ENCODE data around the gene ACOX3. TPM values are rescaled to one million over a fixed set of nuclear protein-coding genes. Genes with fewer than 3 reads are reported as not detected.

ACOX3 gene
- total RNA-seq, 1 experiment from 2014 or later: 17.9 TPM

DNA sequence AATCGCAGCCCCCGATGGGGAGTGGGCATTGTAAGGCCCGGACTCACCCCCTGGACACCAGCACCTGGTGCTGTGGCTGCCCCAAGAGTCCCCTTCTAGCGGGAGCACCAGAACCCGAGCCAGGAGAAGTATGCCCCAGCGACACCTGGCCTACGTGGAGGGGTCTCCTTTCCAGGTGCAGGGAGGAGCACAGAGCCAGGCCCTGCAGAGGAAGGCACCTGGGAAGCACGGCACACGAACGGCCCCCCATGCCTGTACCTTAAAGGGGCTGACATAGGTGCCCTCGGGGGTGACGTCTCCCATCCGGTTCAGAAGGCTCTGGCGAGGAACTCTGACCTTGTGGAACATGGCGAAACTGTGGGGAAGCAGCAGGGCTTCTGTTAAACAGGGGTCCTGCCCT is 41.2 kb downstream of the ACOX3 start:
- intact Hi-C loops (cut with micrococcal nuclease): no loop called here
- Mint-ChIP-seq H3K36me3 (ENCODE audit: insufficient read depth, unreplicated experiment) (peaks cover 12% of the 10 kb centered on the region), H3K4me3 (ENCODE audit: unreplicated experiment) (no peak overlapping the region), H3K4me1 (ENCODE audit: insufficient read depth, unreplicated experiment) (no peaks in the 10 kb centered on the region), H3K27ac (ENCODE audit: low read depth, unreplicated experiment) (no peak overlapping the region), H3K27me3 (ENCODE audit: insufficient read depth, unreplicated experiment) (no peaks in the 10 kb centered on the region), H3K9me3 (ENCODE audit: unreplicated experiment) (no peaks in the 10 kb centered on the region)
- POLR2A ChIA-PET: no interaction called here
- TF ChIP-seq CTCF (IDR thresholded peaks at IDR 0.05; ENCODE audit: unreplicated experiment): no peak
- CTCF ChIA-PET: interaction anchor here (1.1 kb wide), 1 partner anchor 156 kb away, joined by 4 read pairs; no protein-coding TSS in a partner anchor
- DNase-seq (ENCODE audit: unreplicated experiment): no peak
- no TSS peak for BruUV-seq (replicated peaks)

- no peak for TF ChIP-seq CTCF (IDR thresholded peaks at IDR 0.05; ENCODE audit: unreplicated experiment)
- POLR2A ChIA-PET: no interaction called here
- H3K4me1 Mint-ChIP-seq (ENCODE audit: insufficient read depth, unreplicated experiment): peaks cover 8% of the 10 kb centered on the region
- no peak overlapping the region for H3K4me3 Mint-ChIP-seq (ENCODE audit: unreplicated experiment)
- H3K9me3 Mint-ChIP-seq (ENCODE audit: unreplicated experiment): no peaks in the 10 kb centered on the region
- intact Hi-C loops (cut with micrococcal nuclease): no loop called here
- DNase-seq (ENCODE audit: unreplicated experiment): no peak
- peaks cover 13% of the 10 kb centered on the region for H3K36me3 Mint-ChIP-seq (ENCODE audit: insufficient read depth, unreplicated experiment)
- no peaks in the 10 kb centered on the region for H3K27me3 Mint-ChIP-seq (ENCODE audit: insufficient read depth, unreplicated experiment)
- no TSS peak for BruUV-seq (replicated peaks)
- CTCF ChIA-PET: interaction anchor here (1.3 kb wide), 1 partner anchor 131 kb away, joined by 5 read pairs; no protein-coding TSS in a partner anchor
- H3K27ac Mint-ChIP-seq (ENCODE audit: low read depth, unreplicated experiment): no peak overlapping the region
Observed at GRCh38 chr4:8398347-8398746, 42.2 kb downstream of the ACOX3 start.

DNA sequence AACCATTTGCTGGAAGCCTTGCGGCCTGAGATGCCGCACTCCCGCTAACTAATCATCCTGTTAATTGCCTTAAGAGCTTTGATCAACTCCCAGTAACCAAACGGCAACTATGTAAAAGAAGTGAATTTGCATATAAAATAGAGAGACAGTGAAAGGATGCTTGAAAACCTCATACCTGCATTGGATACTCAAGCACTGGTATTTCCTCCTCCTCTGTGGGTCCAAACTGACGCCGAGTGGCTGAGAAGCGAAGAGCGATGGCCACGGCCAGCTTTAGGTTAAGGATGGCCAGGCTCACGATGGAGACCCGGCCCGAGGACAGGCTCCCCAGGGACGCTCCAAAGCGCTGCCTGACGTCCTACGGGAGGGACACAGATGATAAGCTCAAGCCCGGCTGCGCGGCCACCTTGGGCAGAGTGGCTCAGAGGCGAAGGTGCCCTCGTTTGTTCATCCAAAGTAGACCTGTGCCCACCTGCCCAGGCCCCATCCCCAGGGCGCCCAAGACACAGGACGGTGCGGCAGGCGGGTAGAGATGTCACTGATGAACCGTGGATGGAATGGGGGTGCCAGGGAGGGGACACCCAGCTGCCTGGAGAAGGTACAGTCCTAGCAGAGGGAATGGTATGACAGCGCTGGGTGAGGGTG is 43.6 kb downstream of the ACOX3 start:
- no peak for DNase-seq (ENCODE audit: unreplicated experiment)
- ChIA-PET CTCF (interaction anchor here (0.6 to 2.3 kb wide), 2 partner anchors 11 to 130 kb away, joined by 4 to 8 read pairs; no protein-coding TSS in a partner anchor), POLR2A (no interaction called here)
- H3K9me3 Mint-ChIP-seq (ENCODE audit: unreplicated experiment): no peaks in the 10 kb centered on the region
- H3K27ac Mint-ChIP-seq (ENCODE audit: low read depth, unreplicated experiment): no peak overlapping the region
- intact Hi-C loops (cut with micrococcal nuclease): no loop called here
- no peaks in the 10 kb centered on the region for H3K27me3 Mint-ChIP-seq (ENCODE audit: insufficient read depth, unreplicated experiment)
- BruUV-seq (replicated peaks): no TSS peak
- peaks cover 9% of the 10 kb centered on the region for H3K4me1 Mint-ChIP-seq (ENCODE audit: insufficient read depth, unreplicated experiment)
- H3K36me3 Mint-ChIP-seq (ENCODE audit: insufficient read depth, unreplicated experiment): peaks cover 5% of the 10 kb centered on the region
- no peak for TF ChIP-seq CTCF (IDR thresholded peaks at IDR 0.05; ENCODE audit: unreplicated experiment)
- H3K4me3 Mint-ChIP-seq (ENCODE audit: unreplicated experiment): no peak overlapping the region

DNA sequence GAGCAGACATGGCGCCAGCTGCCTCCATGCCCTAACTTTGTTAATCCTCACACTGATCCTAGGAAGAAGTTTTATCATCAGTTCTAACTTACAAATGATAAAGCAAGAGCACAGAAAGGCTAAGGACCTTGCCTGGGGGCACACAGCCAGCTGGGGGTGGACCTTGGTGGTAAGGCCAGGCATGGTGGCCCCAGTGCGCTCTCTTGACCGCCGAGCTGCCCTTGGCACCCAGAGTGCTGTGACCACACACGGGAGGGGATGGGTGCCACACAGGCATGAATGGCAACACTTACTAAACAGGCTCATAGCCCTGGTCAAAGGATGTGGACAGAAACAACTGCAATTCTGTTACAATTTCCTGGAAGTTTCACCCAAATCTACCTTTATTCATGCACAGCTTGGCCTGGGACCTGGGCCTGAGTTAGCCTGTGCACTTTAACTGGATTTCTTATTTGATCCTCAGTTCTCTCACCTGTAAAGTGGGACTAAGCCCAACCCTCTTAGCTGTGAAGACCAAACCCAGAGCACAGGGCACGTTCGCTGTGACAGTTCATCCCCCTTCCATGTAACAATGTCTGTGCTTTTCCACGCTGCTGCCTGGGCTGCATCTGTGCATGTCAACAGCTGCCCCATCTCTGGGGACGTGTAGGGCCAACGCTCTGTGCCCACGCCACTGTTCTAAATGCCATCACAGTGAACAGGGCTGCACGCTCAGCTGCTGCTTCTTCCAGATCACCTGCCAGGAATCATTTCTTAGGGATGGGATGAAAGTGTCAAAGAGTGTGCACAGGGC is 44.8 kb downstream of the ACOX3 start:
- ChIA-PET CTCF (interaction anchor here (0.5 to 2.3 kb wide), 3 partner anchors 12 to 154 kb away, joined by 5 to 8 read pairs (median 5); no protein-coding TSS in a partner anchor), POLR2A (interaction anchor here (0.6 kb wide), 1 partner anchor 15 kb away, joined by 4 read pairs; no protein-coding TSS in a partner anchor)
- TF ChIP-seq CTCF (IDR thresholded peaks at IDR 0.05; ENCODE audit: unreplicated experiment): no peak
- H3K27me3 Mint-ChIP-seq (ENCODE audit: insufficient read depth, unreplicated experiment): no peaks in the 10 kb centered on the region
- H3K36me3 Mint-ChIP-seq (ENCODE audit: insufficient read depth, unreplicated experiment): peaks cover 12% of the 10 kb centered on the region
- H3K4me1 Mint-ChIP-seq (ENCODE audit: insufficient read depth, unreplicated experiment): peaks cover 9% of the 10 kb centered on the region
- DNase-seq (ENCODE audit: unreplicated experiment): no peak
- intact Hi-C loops (cut with micrococcal nuclease): no loop called here
- no peak overlapping the region for H3K27ac Mint-ChIP-seq (ENCODE audit: low read depth, unreplicated experiment)
- H3K9me3 Mint-ChIP-seq (ENCODE audit: unreplicated experiment): no peaks in the 10 kb centered on the region
- BruUV-seq (replicated peaks): no TSS peak
- no peak overlapping the region for H3K4me3 Mint-ChIP-seq (ENCODE audit: unreplicated experiment)

Measured in MCF 10A (cell line).